HG03025 (cell line): ENCODE results near the gene WDR41.
A peak's percentile ranks its signal among the peaks of the same experiment; 100 is the strongest.
"Not testable (repeated sequence)": the region's sequence is repeated elsewhere in the genome, so short reads cannot be mapped to it uniquely, and the experiment has no call there.

Experiments used
- ATAC-seq: cut with Tn5 transposase; IDR thresholded peaks from one replicate; pipeline ENCODE4 v1.9.1; 2021; ENCODE audit warnings: mild to moderate bottlenecking, moderate library complexity; ENCODE audit not compliant: unreplicated experiment, low FRiP score

Gene WDR41

GRCh38 chr5:77491783-77492652, at the start of gene WDR41:
TSS of gene WDR41 (minus strand) at chr5:77492316. CDS start at chr5:77492220, 96 bp downstream.
- ATAC-seq: peak; percentile 95

GRCh38 chr5:77531297-77531696, 39.2 kb upstream of the WDR41 start:
- ATAC-seq: no peak

- ATAC-seq: no peak
These were observed 26.2 kb upstream of the WDR41 start for GRCh38 chr5:77518304-77518703.

GRCh38 chr5:77514457-77514856, 22.3 kb upstream of the WDR41 start:
- ATAC-seq: no peak

- ATAC-seq: no peak
These were observed 21.2 kb upstream of the WDR41 start for GRCh38 chr5:77513321-77513720.

GRCh38 chr5:77501132-77501531, 9.0 kb upstream of the WDR41 start:
- not testable (repeated sequence) for ATAC-seq

GRCh38 chr5:77499973-77500372, 7.9 kb upstream of the WDR41 start:
- no peak for ATAC-seq

- ATAC-seq: no peak
These were observed 7.3 kb upstream of the WDR41 start for GRCh38 chr5:77499441-77499840.

- ATAC-seq: no peak
These were observed 6.8 kb upstream of the WDR41 start for GRCh38 chr5:77498952-77499351.

- no peak for ATAC-seq
These were observed 2.8 kb upstream of the WDR41 start for GRCh38 chr5:77494935-77495334.

- peak; percentile 6 for ATAC-seq
These were observed 511 bp upstream of the WDR41 start for GRCh38 chr5:77492653-77493000.

GRCh38 chr5:77490741-77491344, 1.3 kb downstream of the WDR41 start:
- not testable (repeated sequence) for ATAC-seq

- no peak for ATAC-seq
These were observed 5.7 kb downstream of the WDR41 start for GRCh38 chr5:77486344-77486962.

- no peak for ATAC-seq
These were observed 8.4 kb downstream of the WDR41 start for GRCh38 chr5:77483682-77484081.

- not testable (repeated sequence) for ATAC-seq
These were observed 17.1 kb downstream of the WDR41 start for GRCh38 chr5:77475041-77475440.

- ATAC-seq: not testable (repeated sequence)
These were observed 23.2 kb downstream of the WDR41 start for GRCh38 chr5:77468875-77469274.

GRCh38 chr5:77463905-77464304, 28.2 kb downstream of the WDR41 start:
- no peak for ATAC-seq

GRCh38 chr5:77461287-77461686, 30.8 kb downstream of the WDR41 start:
- ATAC-seq: no peak

- no peak for ATAC-seq
These were observed 38.0 kb downstream of the WDR41 start for GRCh38 chr5:77454123-77454522.

GRCh38 chr5:77452351-77452750, 39.8 kb downstream of the WDR41 start:
- ATAC-seq: no peak

GRCh38 chr5:77449981-77450380, 42.1 kb downstream of the WDR41 start:
- no peak for ATAC-seq

- no peak for ATAC-seq
These were observed 42.8 kb downstream of the WDR41 start for GRCh38 chr5:77449277-77449676.
